ENCODE results near the gene ACVR1. TPM values are rescaled to one million over a fixed set of nuclear protein-coding genes. Genes with fewer than 3 reads are reported as not detected.

ACVR1 gene
- total and polyA plus RNA-seq, 9 of the 15 experiments (the other 6 are each of a cell fraction or from before 2014, with no cell fraction given): 3.8 to 14.3 (median 6.9) TPM

GRCh38 chr2:157841485-157841884 lies 34.6 kb downstream of the ACVR1 start:
- TF ChIP-seq HDGF (IDR thresholded peaks at IDR 0.05) (no peak), KLF10 (CRISPR knock-in tag; IDR thresholded peaks at IDR 0.05) (no peak), ZNF324 (CRISPR knock-in tag; IDR thresholded peaks at IDR 0.05) (no peak), PHF21A (IDR thresholded peaks at IDR 0.05; ENCODE audit: borderline replicate concordance, low read depth) (no peak), HMBOX1 (IDR thresholded peaks at IDR 0.05) (no peak), TEAD2 (tag; IDR thresholded peaks at IDR 0.05) (no peak), PHF8 (IDR thresholded peaks at IDR 0.05; ENCODE audit: borderline replicate concordance, low read length) (no peak), PHB (CRISPR knock-in tag; IDR thresholded peaks at IDR 0.05) (no peak), SIN3A (IDR thresholded peaks at IDR 0.05; ENCODE audit: borderline replicate concordance in 2 of 2, control insufficient read depth in 1 of 2, low read depth in 2 of 2, low read length in 2 of 2) (no peak), YBX1 (IDR thresholded peaks at IDR 0.05) (no peak), HDAC3 (IDR thresholded peaks at IDR 0.05; ENCODE audit: borderline replicate concordance, partially characterized antibody) (no peak), ZNF79 (CRISPR knock-in tag; IDR thresholded peaks at IDR 0.05; ENCODE audit: low read depth) (no peak), IRF9 (tag; IDR thresholded peaks at IDR 0.05) (no peak), MIER1 (IDR thresholded peaks at IDR 0.05; ENCODE audit: low read depth) (no peak), C11orf30 (IDR thresholded peaks at IDR 0.05; ENCODE audit: low read depth) (no peak), STAT5A (IDR thresholded peaks at IDR 0.05; ENCODE audit: borderline replicate concordance, low read length) (no peak), ZFP91 (CRISPR knock-in tag; IDR thresholded peaks at IDR 0.05) (no peak)

More at GRCh38 chr2:157841485-157841884, 34.6 kb downstream of the ACVR1 start:
- Histone ChIP-seq H2AFZ (ENCODE audit: low read depth, low read length) (no peak overlapping the region), H3K4me3 (no peak overlapping the region), H3K4me1 (replicated peaks in 1 of 2; ENCODE audit: control insufficient read depth in 2 of 2, insufficient read depth in 2 of 2, low read length in 2 of 2) (peaks cover 14 to 44% of the 10 kb centered on the region in 2 experiments), H3K27ac (ENCODE audit: extremely low read depth, low read depth, low read length) (no peak overlapping the region), H3K4me2 (ENCODE audit: insufficient read depth, low read length) (no peak overlapping the region), H3K9ac (ENCODE audit: insufficient read depth in 1 of 2, low read depth in 2 of 2, low read length in 2 of 2) (no peak overlapping the region), H3K9me3 (replicated peaks; ENCODE audit: control insufficient read depth, insufficient read depth, low read depth, low read length) (no peaks in the 10 kb centered on the region), H3K9me1 (ENCODE audit: control insufficient read depth, insufficient read depth, low read length) (no peaks in the 10 kb centered on the region), H3K36me3 (ENCODE audit: control insufficient read depth, insufficient read depth, low read length) (no peaks in the 10 kb centered on the region; the same call in 2 of the 3 replicates), H3K79me2 (ENCODE audit: control insufficient read depth, insufficient read depth, low read length) (peaks cover 16% of the 10 kb centered on the region; the same call in 2 of the 3 replicates), H3K27me3 (ENCODE audit: control insufficient read depth in 2 of 2, insufficient read depth in 2 of 2, low read length in 2 of 2) (no peaks in the 10 kb centered on the region), H4K20me1 (replicated peaks; ENCODE audit: control insufficient read depth, insufficient read depth, low read length) (no peaks in the 10 kb centered on the region)
- CTCF ChIA-PET (ENCODE audit: low intra/inter-chr PET ratio): interaction anchor here (0.6 kb wide), 1 partner anchor 161 kb away, joined by 3 read pairs; no protein-coding TSS in a partner anchor
- in situ Hi-C loops (cut with MboI) (no loop called here), intact Hi-C loops (cut with micrococcal nuclease) (no loop called here)
- WGBS (ENCODE audit: insufficient coverage, low coverage, missing lambda C conversion rate): 87% methylated on average over 2 of the region's 2 CpGs
- FAIRE-seq (no peak), ATAC-seq (no peak), DNase-seq (ENCODE audit: extremely low read depth in 1 of 4, low spot score in 3 of 4) (no peak)
- BruUV-seq (replicated peaks): no TSS peak
- POLR2A ChIA-PET: interaction anchor here (1.0 to 1.4 kb wide), 2 partner anchors 10 to 23 kb away, joined by 4 to 5 read pairs; no protein-coding TSS in a partner anchor

Data from K562 (cell line).